Stimulated activated CD8-positive, alpha-beta memory T cell treated with anti-CD3 and anti-CD28 coated beads, Interleukin-7, amount 100 ng/mL, for 4 hours (primary cell): ENCODE measurements around the gene BRD3.

Experiments
- DNase-seq, 2 donors: peaks; one replicate each; pipeline ENCODE4 v3.0.0-alpha.2; 2020; ENCODE audit warnings: low read depth in 2 of 2

BRD3 gene

GRCh38 chr9:134054891-134055811 is 12.7 kb downstream of the BRD3 start:
- DNase-seq: no peak

GRCh38 chr9:134053941-134054761 is 13.7 kb downstream of the BRD3 start:
- DNase-seq: no peak

- DNase-seq: no peak
Measured at GRCh38 chr9:134053401-134053871, 14.4 kb downstream of the BRD3 start.

- no peak for DNase-seq
Measured at GRCh38 chr9:134052941-134053340, 14.9 kb downstream of the BRD3 start.

- no peak for DNase-seq
Measured at GRCh38 chr9:134052491-134052890, 15.3 kb downstream of the BRD3 start.

- no peak for DNase-seq
Measured at GRCh38 chr9:134051319-134051718, 16.5 kb downstream of the BRD3 start.

- DNase-seq: no peak
Measured at GRCh38 chr9:134050726-134051125, 17.1 kb downstream of the BRD3 start.

- DNase-seq: no peak
Measured at GRCh38 chr9:134049772-134050588, 17.8 kb downstream of the BRD3 start.

GRCh38 chr9:134049236-134049635 is 18.6 kb downstream of the BRD3 start:
- DNase-seq: no peak

- DNase-seq: no peak
Measured at GRCh38 chr9:134048582-134048968, 19.3 kb downstream of the BRD3 start.

- DNase-seq: no peak
Measured at GRCh38 chr9:134047868-134048581, 19.8 kb downstream of the BRD3 start.

- DNase-seq: no peak
Measured at GRCh38 chr9:134046894-134047681, 20.7 kb downstream of the BRD3 start.

GRCh38 chr9:134045841-134046544 is 21.8 kb downstream of the BRD3 start:
- DNase-seq: no peak

- no peak for DNase-seq
Measured at GRCh38 chr9:134044944-134045343, 22.9 kb downstream of the BRD3 start.

GRCh38 chr9:134043531-134043988 is 24.3 kb downstream of the BRD3 start:
- no peak for DNase-seq

- DNase-seq: no peak
Measured at GRCh38 chr9:134041649-134041962, 26.2 kb downstream of the BRD3 start.

- DNase-seq: no peak
Measured at GRCh38 chr9:134040781-134041648, 26.8 kb downstream of the BRD3 start.

GRCh38 chr9:134040176-134040565 is 27.7 kb downstream of the BRD3 start:
- no peak for DNase-seq
